Muscle layer of colon (tissue), 2 donors: ENCODE measurements around the gene GNAI2.
"Not testable (repeated sequence)": the region's sequence is repeated elsewhere in the genome, so short reads cannot be mapped to it uniquely, and the experiment has no call there.

Source experiments
- H3K27ac ChIP-seq: one replicate; pipeline ENCODE4 v1.7.0; 2013; ENCODE audit warnings: low read depth, mild to moderate bottlenecking, low read length, moderate library complexity
- H3K27me3 ChIP-seq, 2 donors: one replicate each; pipeline ENCODE4 v1.7.0; 2013; ENCODE audit warnings: low read length in 2 of 2, mild to moderate bottlenecking in 2 of 2; ENCODE audit not compliant: insufficient read depth in 2 of 2, control insufficient read depth in 1 of 2
- H3K36me3 ChIP-seq: one replicate; pipeline ENCODE4 v1.7.0; 2013; ENCODE audit warnings: mild to moderate bottlenecking, low read length; ENCODE audit not compliant: insufficient read depth
- H3K4me1 ChIP-seq: one replicate; pipeline ENCODE4 v1.7.0; 2013; ENCODE audit warnings: mild to moderate bottlenecking, low read length; ENCODE audit not compliant: insufficient read depth
- H3K4me3 ChIP-seq, 2 donors: one replicate each; pipeline ENCODE4 v1.7.0; 2013; ENCODE audit warnings: low read length in 2 of 2, low read depth in 1 of 2, mild to moderate bottlenecking in 1 of 2, moderate library complexity in 1 of 2
- H3K9ac ChIP-seq: one replicate; pipeline ENCODE4 v1.7.0; 2013; ENCODE audit warnings: low read length
- H3K9me3 ChIP-seq: one replicate; pipeline ENCODE4 v1.7.0; 2013; ENCODE audit warnings: mild to moderate bottlenecking, low read length
- donor health status: abdominal sarcoma.
- donor health status: Adenocarcinoma of cecum.

The GNAI2 gene

GRCh38 chr3:50217681-50218080 lies 18.3 kb upstream of the GNAI2 start:
- Histone ChIP-seq H3K9ac (no peak overlapping the region), H3K36me3 (no peaks in the 10 kb centered on the region), H3K27ac (no peak overlapping the region)

GRCh38 chr3:50218448-50218847 lies 17.6 kb upstream of the GNAI2 start:
- Histone ChIP-seq H3K9me3 (no peaks in the 10 kb centered on the region), H3K36me3 (no peaks in the 10 kb centered on the region), H3K27me3 (no peaks in the 10 kb centered on the region), H3K27ac (no peak overlapping the region), H3K9ac (no peak overlapping the region), H3K4me3 (no peak overlapping the region), H3K4me1 (no peaks in the 10 kb centered on the region)

More at GRCh38 chr3:50217681-50218080, 18.3 kb upstream of the GNAI2 start:
- no peaks in the 10 kb centered on the region for H3K4me1 ChIP-seq
- no peaks in the 10 kb centered on the region for H3K27me3 ChIP-seq
- H3K4me3 ChIP-seq: no peak overlapping the region
- H3K9me3 ChIP-seq: no peaks in the 10 kb centered on the region

- Histone ChIP-seq H3K9me3 (no peaks in the 10 kb centered on the region), H3K9ac (no peak overlapping the region), H3K4me3 (no peak overlapping the region), H3K4me1 (no peaks in the 10 kb centered on the region), H3K27ac (no peak overlapping the region), H3K36me3 (no peaks in the 10 kb centered on the region), H3K27me3 (no peaks in the 10 kb centered on the region)
Observed at GRCh38 chr3:50219285-50219684, 16.7 kb upstream of the GNAI2 start.

GRCh38 chr3:50220109-50220508 lies 15.9 kb upstream of the GNAI2 start:
- Histone ChIP-seq H3K4me3 (no peak overlapping the region), H3K4me1 (no peaks in the 10 kb centered on the region), H3K9me3 (no peaks in the 10 kb centered on the region), H3K27ac (no peak overlapping the region), H3K36me3 (no peaks in the 10 kb centered on the region), H3K9ac (no peak overlapping the region), H3K27me3 (no peaks in the 10 kb centered on the region)

GRCh38 chr3:50221051-50221410 lies 15.0 kb upstream of the GNAI2 start:
- Histone ChIP-seq H3K4me3 (no peak overlapping the region), H3K9ac (no peak overlapping the region), H3K36me3 (no peaks in the 10 kb centered on the region), H3K9me3 (no peaks in the 10 kb centered on the region), H3K27me3 (no peaks in the 10 kb centered on the region), H3K4me1 (peaks cover 3% of the 10 kb centered on the region), H3K27ac (no peak overlapping the region)

- H3K9ac ChIP-seq: no peak overlapping the region
- H3K4me3 ChIP-seq: no peak overlapping the region
- no peak overlapping the region for H3K27ac ChIP-seq
- no peaks in the 10 kb centered on the region for H3K9me3 ChIP-seq
- no peaks in the 10 kb centered on the region for H3K36me3 ChIP-seq
- no peaks in the 10 kb centered on the region for H3K27me3 ChIP-seq
- H3K4me1 ChIP-seq: peaks cover 8% of the 10 kb centered on the region
Observed at GRCh38 chr3:50221411-50222168, 14.4 kb upstream of the GNAI2 start.

- Histone ChIP-seq H3K9ac (no peak overlapping the region), H3K27me3 (no peaks in the 10 kb centered on the region)
Observed at GRCh38 chr3:50222169-50222528, 13.9 kb upstream of the GNAI2 start.

GRCh38 chr3:50224639-50225038 lies 11.4 kb upstream of the GNAI2 start:
- H3K9ac ChIP-seq: no peak overlapping the region
- H3K4me3 ChIP-seq: no peak overlapping the region
- no peak overlapping the region for H3K27ac ChIP-seq
- H3K4me1 ChIP-seq: peaks cover 16% of the 10 kb centered on the region
- H3K36me3 ChIP-seq: no peaks in the 10 kb centered on the region
- no peaks in the 10 kb centered on the region for H3K27me3 ChIP-seq
- no peaks in the 10 kb centered on the region for H3K9me3 ChIP-seq

More at GRCh38 chr3:50222169-50222528, 13.9 kb upstream of the GNAI2 start:
- H3K27ac ChIP-seq: no peak overlapping the region
- no peak overlapping the region for H3K4me3 ChIP-seq
- no peaks in the 10 kb centered on the region for H3K9me3 ChIP-seq
- peaks cover 13% of the 10 kb centered on the region for H3K4me1 ChIP-seq
- no peaks in the 10 kb centered on the region for H3K36me3 ChIP-seq

GRCh38 chr3:50226888-50227389 lies 9.1 kb upstream of the GNAI2 start:
- H3K4me1 ChIP-seq: peaks cover 16% of the 10 kb centered on the region
- H3K4me3 ChIP-seq: peak overlapping the region; percentile 51 to 70
- H3K9ac ChIP-seq: peak overlapping the region; percentile 49

GRCh38 chr3:50227390-50228183 lies 8.4 kb upstream of the GNAI2 start:
- H3K4me1 ChIP-seq: peaks cover 16% of the 10 kb centered on the region
- no peaks in the 10 kb centered on the region for H3K27me3 ChIP-seq
- peak overlapping the region; percentile 51 to 87 for H3K4me3 ChIP-seq
- no peaks in the 10 kb centered on the region for H3K36me3 ChIP-seq
- peak overlapping the region; percentile 8 for H3K27ac ChIP-seq
- H3K9me3 ChIP-seq: no peaks in the 10 kb centered on the region
- H3K9ac ChIP-seq: peak overlapping the region; percentile 44

More at GRCh38 chr3:50226888-50227389, 9.1 kb upstream of the GNAI2 start:
- Histone ChIP-seq H3K27ac (peak overlapping the region; percentile 56), H3K9me3 (no peaks in the 10 kb centered on the region), H3K27me3 (no peaks in the 10 kb centered on the region), H3K36me3 (no peaks in the 10 kb centered on the region)

GRCh38 chr3:50228184-50228763 lies 7.7 kb upstream of the GNAI2 start:
- H3K9me3 ChIP-seq, H3K27me3 ChIP-seq, H3K9ac ChIP-seq, H3K36me3 ChIP-seq, H3K27ac ChIP-seq: not testable (repeated sequence)
- H3K4me1 ChIP-seq: peaks cover 16% of the 10 kb centered on the region
- H3K4me3 ChIP-seq: peak overlapping the region; percentile 31 to 87
